GM19452 (cell line): ENCODE measurements around the gene YBX3.

ENCODE experiments used
- ATAC-seq: cut with Tn5 transposase; IDR thresholded peaks from one replicate; pipeline ENCODE4 v1.9.1; 2021; ENCODE audit not compliant: unreplicated experiment

Gene YBX3

GRCh38 chr12:10672231-10672868 is 50.8 kb downstream of the YBX3 start:
- no peak for ATAC-seq

- no peak for ATAC-seq
These were observed 53.6 kb downstream of the YBX3 start for GRCh38 chr12:10669533-10669932.

- no peak for ATAC-seq
These were observed 54.6 kb downstream of the YBX3 start for GRCh38 chr12:10668526-10668925.

GRCh38 chr12:10667581-10667980 is 55.5 kb downstream of the YBX3 start:
- no peak for ATAC-seq

- ATAC-seq: no peak
These were observed 58.6 kb downstream of the YBX3 start for GRCh38 chr12:10664499-10664898.

- no peak for ATAC-seq
These were observed 59.3 kb downstream of the YBX3 start for GRCh38 chr12:10663869-10664268.

GRCh38 chr12:10661338-10661737 is 61.8 kb downstream of the YBX3 start:
- ATAC-seq: no peak

- no peak for ATAC-seq
These were observed 69.1 kb downstream of the YBX3 start for GRCh38 chr12:10654003-10654402.

GRCh38 chr12:10652192-10652591 is 70.9 kb downstream of the YBX3 start:
- ATAC-seq: no peak
